Activated B cell treated with CpG ODN at 0.5 μM for 24 hours (primary cell): Measurements from ENCODE around the gene RAD23B. TPM values are rescaled to one million over a fixed set of nuclear protein-coding genes. Genes with fewer than 3 reads are reported as not detected.

Experiments used
- ATAC-seq: fragments of 200-7000 bp; cut with Tn5 transposase; one replicate; pipeline ENCODE4 v1.10.0; 2021; ENCODE audit warnings: low read depth, mild to moderate bottlenecking, moderate library complexity
- CTCF ChIA-PET: fragments of 350-600 bp; sonication (Branson Sonifier 250); formaldehyde crosslinking; loops from one replicate; lab custom pipeline; 2021; ENCODE audit warnings: antibody characterized with exemption; lab: Charles Lee
- POLR2A ChIA-PET: fragments of 350-600 bp; sonication (Branson Sonifier 250); formaldehyde crosslinking; loops from one replicate; lab custom pipeline; 2021; ENCODE audit warnings: antibody characterized with exemption; lab: Charles Lee
- DNase-seq: peaks from one replicate; pipeline ENCODE4 v3.0.0; 2022
- H3K27ac Mint-ChIP-seq: one replicate; pipeline ENCODE4 v1.8.0; 2020; ENCODE audit warnings: mixed read lengths
- H3K27me3 Mint-ChIP-seq: one replicate; pipeline ENCODE4 v1.8.0; 2021; ENCODE audit warnings: mixed read lengths
- H3K36me3 Mint-ChIP-seq: one replicate; pipeline ENCODE4 v1.8.0; 2021; ENCODE audit warnings: low read depth, mixed read lengths
- H3K4me1 Mint-ChIP-seq: one replicate; pipeline ENCODE4 v1.8.0; 2021; ENCODE audit warnings: mixed read lengths
- H3K4me3 Mint-ChIP-seq: one replicate; pipeline ENCODE4 v1.8.0; 2020; ENCODE audit warnings: mild to moderate bottlenecking, mixed read lengths
- H3K9me3 Mint-ChIP-seq: one replicate; pipeline ENCODE4 v1.8.0; 2020; ENCODE audit warnings: mixed read lengths
- intact Hi-C: fragments of 100-400 bp; cut with micrococcal nuclease; formaldehyde crosslinking; loops from one replicate; pipeline ENCODE4 v1.15.1; 2024
- total RNA-seq: library from RNA; stranded (reverse); gene quantifications from 2 replicates; pipeline ENCODE4 v1.2.3, GENCODE V29; 2022
- TF ChIP-seq, protein P1 (sequence below): fragments of 200-600 bp; IDR thresholded peaks from one replicate; pipeline ENCODE4 v1.8.0; 2022; ENCODE audit warnings: antibody characterized with exemption, mild to moderate bottlenecking

RAD23B gene
- total RNA-seq, 1 donor from 2014 or later = 75.3 TPM

DNA sequence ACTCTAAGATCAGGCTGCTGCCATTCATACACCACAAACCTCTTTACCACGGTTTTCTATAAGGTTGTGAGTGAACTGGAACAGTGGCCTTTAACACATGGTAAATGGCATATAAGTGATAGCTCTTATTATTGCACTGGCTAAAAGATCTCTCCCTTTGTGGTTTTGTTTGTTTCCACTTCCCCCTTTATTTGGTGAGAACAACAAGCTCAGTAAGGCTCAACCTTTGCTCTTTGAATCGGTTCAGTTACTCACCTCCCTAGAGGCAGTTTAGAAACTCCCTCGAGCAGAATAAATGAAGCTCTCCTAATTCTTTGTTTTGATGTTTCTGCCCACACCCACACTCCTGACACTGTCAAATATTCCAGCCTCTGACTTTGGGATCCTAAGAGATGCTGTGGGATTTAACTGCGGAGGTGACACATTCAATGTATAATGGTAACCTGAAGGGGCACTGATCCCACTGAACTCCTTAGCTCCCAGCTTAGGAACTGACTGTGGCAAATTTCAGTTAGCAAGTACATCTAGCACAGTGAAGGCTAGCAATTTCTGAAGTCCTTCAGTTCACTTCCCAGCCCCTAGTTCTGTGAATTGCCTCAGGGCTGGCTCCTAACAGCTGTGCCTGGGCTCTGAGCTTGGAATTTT lies 22.5 kb upstream of the RAD23B start:
- ATAC-seq = peak; percentile 98

GRCh38 chr9:107261106-107261505 lies 22.0 kb upstream of the RAD23B start:
- Mint-ChIP-seq H3K4me3 (peak overlapping the region; percentile 53), H3K27ac (peak overlapping the region; percentile 20), H3K9me3 (peaks cover 7% of the 10 kb centered on the region)

More for the DNA sequence above, 22.5 kb upstream of the RAD23B start:
- ChIA-PET CTCF (interaction anchor here (0.9 to 2.2 kb wide), 7 partner anchors 20 to 81 kb away, joined by 3 to 19 read pairs (median 6); partner anchors contain the start of gene RAD23B), POLR2A (interaction anchor here (0.6 to 3.2 kb wide), 9 partner anchors 9 to 81 kb away, joined by 3 to 77 read pairs (median 4); partner anchors contain the start of gene RAD23B)
- Mint-ChIP-seq H3K4me3 (peak overlapping the region; percentile 53), H3K9me3 (peaks cover 7% of the 10 kb centered on the region), H3K27me3 (peaks cover 3% of the 10 kb centered on the region), H3K4me1 (peaks cover 26% of the 10 kb centered on the region), H3K36me3 (no peaks in the 10 kb centered on the region), H3K27ac (peak overlapping the region; percentile 67)
- DNase-seq = peak; percentile 17
- TF ChIP-seq, protein P1, sequence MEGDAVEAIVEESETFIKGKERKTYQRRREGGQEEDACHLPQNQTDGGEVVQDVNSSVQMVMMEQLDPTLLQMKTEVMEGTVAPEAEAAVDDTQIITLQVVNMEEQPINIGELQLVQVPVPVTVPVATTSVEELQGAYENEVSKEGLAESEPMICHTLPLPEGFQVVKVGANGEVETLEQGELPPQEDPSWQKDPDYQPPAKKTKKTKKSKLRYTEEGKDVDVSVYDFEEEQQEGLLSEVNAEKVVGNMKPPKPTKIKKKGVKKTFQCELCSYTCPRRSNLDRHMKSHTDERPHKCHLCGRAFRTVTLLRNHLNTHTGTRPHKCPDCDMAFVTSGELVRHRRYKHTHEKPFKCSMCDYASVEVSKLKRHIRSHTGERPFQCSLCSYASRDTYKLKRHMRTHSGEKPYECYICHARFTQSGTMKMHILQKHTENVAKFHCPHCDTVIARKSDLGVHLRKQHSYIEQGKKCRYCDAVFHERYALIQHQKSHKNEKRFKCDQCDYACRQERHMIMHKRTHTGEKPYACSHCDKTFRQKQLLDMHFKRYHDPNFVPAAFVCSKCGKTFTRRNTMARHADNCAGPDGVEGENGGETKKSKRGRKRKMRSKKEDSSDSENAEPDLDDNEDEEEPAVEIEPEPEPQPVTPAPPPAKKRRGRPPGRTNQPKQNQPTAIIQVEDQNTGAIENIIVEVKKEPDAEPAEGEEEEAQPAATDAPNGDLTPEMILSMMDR = no peak
- intact Hi-C loops = loop anchor here (1.0 to 5.0 kb wide), 6 partner anchors 17 to 227 kb away; partner anchors contain the start of gene KLF4

GRCh38 chr9:107263289-107263688 lies 19.8 kb upstream of the RAD23B start:
- H3K27ac Mint-ChIP-seq = no peak overlapping the region
- intact Hi-C loops = loop anchor here (5.0 kb wide), 2 partner anchors 49 to 224 kb away; partner anchors contain the start of gene KLF4
- no peaks in the 10 kb centered on the region for H3K36me3 Mint-ChIP-seq
- no peak overlapping the region for H3K4me3 Mint-ChIP-seq
- ATAC-seq (no peak), DNase-seq (no peak)
- ChIA-PET CTCF (interaction anchor here (1.3 kb wide), 1 partner anchor 24 kb away, joined by 4 read pairs; no protein-coding TSS in a partner anchor), POLR2A (no interaction called here)
- peaks cover 7% of the 10 kb centered on the region for H3K27me3 Mint-ChIP-seq
- TF ChIP-seq, protein P1 = no peak
- peaks cover 26% of the 10 kb centered on the region for H3K4me1 Mint-ChIP-seq
- peaks cover 7% of the 10 kb centered on the region for H3K9me3 Mint-ChIP-seq

More at GRCh38 chr9:107261106-107261505, 22.0 kb upstream of the RAD23B start:
- intact Hi-C loops = loop anchor here (5.0 kb wide), 2 partner anchors 51 to 226 kb away; partner anchors contain the start of gene KLF4
- TF ChIP-seq, protein P1 = no peak
- Mint-ChIP-seq H3K36me3 (no peaks in the 10 kb centered on the region), H3K27me3 (peaks cover 3% of the 10 kb centered on the region), H3K4me1 (peaks cover 26% of the 10 kb centered on the region)
- ChIA-PET POLR2A (interaction anchor here (1.0 to 3.2 kb wide), 5 partner anchors 16 to 80 kb away, joined by 3 to 77 read pairs (median 4); partner anchors contain the start of gene RAD23B), CTCF (interaction anchor here (0.9 to 2.2 kb wide), 6 partner anchors 20 to 80 kb away, joined by 3 to 19 read pairs (median 6); partner anchors contain the start of gene RAD23B)
- DNase-seq (no peak), ATAC-seq (no peak)

GRCh38 chr9:107266624-107267368 lies 16.3 kb upstream of the RAD23B start:
- Mint-ChIP-seq H3K4me3 (no peak overlapping the region), H3K27ac (no peak overlapping the region), H3K4me1 (peaks cover 5% of the 10 kb centered on the region), H3K27me3 (peaks cover 12% of the 10 kb centered on the region), H3K9me3 (peaks cover 7% of the 10 kb centered on the region), H3K36me3 (no peaks in the 10 kb centered on the region)
- POLR2A ChIA-PET = no interaction called here
- DNase-seq = no peak
- CTCF ChIA-PET = no interaction called here
- no peak for ATAC-seq
- TF ChIP-seq, protein P1 = no peak
- intact Hi-C loops = no loop called here
